Astrocyte of the cerebellum (primary cell): Measurements from ENCODE around the gene UTP11.

Experiments
- DNase-seq: peaks from one replicate; pipeline ENCODE4 v3.0.0-alpha.2; 2011; ENCODE audit warnings: low read depth
- H3K4me3 ChIP-seq: 2 replicates; pipeline ENCODE4 v1.5.1; 2011; ENCODE audit warnings: mild to moderate bottlenecking, low read depth, low read length, moderate library complexity
- in situ Hi-C: cut with HindIII; loops from 2 replicates; pipeline ENCODE4 v1.10.0; 2017; ENCODE audit warnings: low sequenced_read_pairs
- TF ChIP-seq, protein P1 (sequence below): IDR thresholded peaks from 2 replicates; pipeline ENCODE4 v1.5.1; 2012; ENCODE audit warnings: low read length, low read depth, moderate library complexity, mild to moderate bottlenecking; ENCODE audit errors: missing control alignments

The UTP11 gene

DNA sequence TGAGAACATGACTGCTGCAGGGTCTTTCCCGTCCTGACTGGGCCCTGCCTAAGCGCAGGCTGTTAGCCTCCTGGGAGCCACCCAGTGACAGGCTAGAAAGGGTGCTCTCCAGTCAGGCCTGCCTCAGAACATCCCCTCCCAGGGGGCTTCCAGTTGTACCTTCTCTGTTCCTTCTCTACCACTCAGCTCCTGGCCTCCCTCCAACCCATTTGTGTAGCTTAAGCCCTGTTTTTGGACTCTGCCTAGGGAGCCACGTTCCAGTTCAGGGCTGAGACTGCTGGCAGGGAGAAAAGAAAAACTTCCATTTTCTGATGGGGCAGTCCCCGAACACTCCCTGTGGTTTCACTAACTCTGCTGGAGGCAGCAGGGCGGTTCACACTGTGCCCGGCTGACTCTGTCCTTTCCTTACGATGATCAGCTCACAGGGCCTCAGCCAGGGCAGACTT, 49.4 kb downstream of the UTP11 start:
- TF ChIP-seq, protein P1, sequence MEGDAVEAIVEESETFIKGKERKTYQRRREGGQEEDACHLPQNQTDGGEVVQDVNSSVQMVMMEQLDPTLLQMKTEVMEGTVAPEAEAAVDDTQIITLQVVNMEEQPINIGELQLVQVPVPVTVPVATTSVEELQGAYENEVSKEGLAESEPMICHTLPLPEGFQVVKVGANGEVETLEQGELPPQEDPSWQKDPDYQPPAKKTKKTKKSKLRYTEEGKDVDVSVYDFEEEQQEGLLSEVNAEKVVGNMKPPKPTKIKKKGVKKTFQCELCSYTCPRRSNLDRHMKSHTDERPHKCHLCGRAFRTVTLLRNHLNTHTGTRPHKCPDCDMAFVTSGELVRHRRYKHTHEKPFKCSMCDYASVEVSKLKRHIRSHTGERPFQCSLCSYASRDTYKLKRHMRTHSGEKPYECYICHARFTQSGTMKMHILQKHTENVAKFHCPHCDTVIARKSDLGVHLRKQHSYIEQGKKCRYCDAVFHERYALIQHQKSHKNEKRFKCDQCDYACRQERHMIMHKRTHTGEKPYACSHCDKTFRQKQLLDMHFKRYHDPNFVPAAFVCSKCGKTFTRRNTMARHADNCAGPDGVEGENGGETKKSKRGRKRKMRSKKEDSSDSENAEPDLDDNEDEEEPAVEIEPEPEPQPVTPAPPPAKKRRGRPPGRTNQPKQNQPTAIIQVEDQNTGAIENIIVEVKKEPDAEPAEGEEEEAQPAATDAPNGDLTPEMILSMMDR: no peak
- no peak for DNase-seq
- in situ Hi-C loops: no loop called here
- no peak overlapping the region for H3K4me3 ChIP-seq

DNA sequence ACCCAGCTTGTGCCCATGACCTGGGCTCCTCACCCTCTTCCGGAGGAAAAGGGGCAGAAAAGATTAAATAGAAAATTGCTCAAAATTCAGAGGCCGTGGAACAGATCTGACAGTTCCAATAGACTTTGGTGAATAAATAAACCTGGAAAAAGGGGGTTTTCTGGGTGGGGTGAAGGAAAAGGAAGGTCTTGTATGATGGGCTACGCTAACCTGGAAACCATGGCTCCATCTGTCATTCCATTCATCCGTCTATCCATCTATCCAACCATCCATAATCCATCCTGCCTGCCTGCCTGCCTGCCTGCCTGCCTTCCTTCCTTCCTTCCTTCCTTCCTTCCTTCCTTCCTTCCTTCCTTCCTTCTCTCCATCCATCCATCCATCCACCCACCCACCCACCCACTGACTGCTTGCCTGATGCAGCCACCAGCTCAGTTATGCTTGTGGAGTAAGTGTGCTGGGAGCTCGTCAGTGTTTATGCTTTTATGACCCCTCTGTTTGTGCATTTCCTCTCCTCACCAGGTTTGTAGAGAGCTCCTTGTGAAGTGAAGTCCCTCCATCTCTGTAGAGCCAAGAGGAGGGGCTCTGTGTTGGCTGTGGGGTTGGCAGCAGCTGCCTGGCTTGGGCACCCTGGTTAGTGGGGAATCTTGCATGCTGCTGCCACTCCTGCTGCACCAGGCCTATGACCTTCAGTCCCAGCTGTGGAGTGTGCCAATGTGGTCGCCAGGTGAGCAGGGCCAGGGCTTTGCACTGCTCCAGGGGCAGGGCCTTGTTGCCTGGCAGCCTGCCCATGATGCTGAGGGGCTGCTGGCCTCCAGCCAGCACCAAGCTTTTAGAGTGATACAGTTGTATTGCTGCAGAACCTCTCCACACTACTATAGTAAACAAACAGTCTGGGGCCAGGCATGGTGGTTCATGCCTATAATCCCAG, 50.1 kb downstream of the UTP11 start:
- DNase-seq: no peak
- H3K4me3 ChIP-seq: no peak overlapping the region
- in situ Hi-C loops: no loop called here
- TF ChIP-seq, protein P1: no peak

DNA sequence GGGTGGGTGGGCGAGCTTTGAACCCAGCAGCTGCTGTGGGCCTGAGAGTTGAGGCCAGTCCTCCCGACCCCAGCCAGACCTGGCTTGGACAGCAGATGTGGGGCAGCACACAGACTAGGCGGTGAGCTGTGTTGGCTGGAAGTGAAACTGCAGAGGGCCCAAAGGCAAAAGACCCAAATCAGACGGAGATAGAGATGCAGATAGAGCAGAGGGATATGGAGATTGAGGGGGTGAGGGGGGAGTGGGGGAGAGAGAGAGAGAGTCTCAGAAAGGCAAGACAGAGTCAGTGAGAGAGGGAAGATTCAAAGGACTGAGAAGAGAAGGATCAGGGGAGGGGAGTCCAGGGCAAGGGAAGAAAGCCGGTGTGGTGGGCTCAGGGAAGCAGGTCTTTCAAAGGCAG, 51.1 kb downstream of the UTP11 start:
- TF ChIP-seq, protein P1: no peak
- in situ Hi-C loops: no loop called here
- no peak overlapping the region for H3K4me3 ChIP-seq
- DNase-seq: no peak

DNA sequence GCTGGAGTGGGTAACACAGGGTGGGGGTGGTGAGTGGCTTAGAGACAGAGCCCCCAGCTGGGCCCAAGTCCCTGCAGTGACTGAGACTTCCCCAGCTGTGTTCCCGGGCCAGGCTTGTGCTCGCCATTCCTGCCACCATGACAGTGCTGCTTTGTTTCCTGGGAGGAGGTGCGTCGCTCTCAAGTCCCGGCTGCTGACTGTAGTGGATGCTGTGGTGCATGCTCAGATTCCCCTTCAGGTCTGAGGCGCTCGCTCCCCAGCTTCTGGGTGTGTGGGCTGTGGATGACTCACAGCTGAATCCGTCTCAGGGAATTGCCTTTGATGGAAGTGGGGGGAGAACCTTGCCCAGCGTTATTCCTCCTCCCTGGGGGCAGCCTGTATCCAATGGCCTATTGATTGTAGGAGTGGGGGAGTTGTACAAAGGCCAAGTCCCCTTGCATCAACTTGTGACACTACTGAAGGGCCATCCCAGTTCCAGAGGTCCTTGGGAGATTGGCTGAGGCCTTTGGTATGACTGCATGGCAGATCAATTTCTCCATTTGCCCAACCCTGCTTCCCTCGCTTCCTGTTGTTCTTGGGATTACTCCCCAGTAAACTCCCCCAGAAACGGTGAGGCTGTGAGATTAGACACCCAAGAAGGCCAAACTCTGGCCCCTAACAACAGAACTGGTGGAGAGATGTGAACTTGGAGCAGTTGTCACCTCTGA, 51.8 kb downstream of the UTP11 start:
- TF ChIP-seq, protein P1: no peak
- in situ Hi-C loops: no loop called here
- no peak for DNase-seq
- no peak overlapping the region for H3K4me3 ChIP-seq

DNA sequence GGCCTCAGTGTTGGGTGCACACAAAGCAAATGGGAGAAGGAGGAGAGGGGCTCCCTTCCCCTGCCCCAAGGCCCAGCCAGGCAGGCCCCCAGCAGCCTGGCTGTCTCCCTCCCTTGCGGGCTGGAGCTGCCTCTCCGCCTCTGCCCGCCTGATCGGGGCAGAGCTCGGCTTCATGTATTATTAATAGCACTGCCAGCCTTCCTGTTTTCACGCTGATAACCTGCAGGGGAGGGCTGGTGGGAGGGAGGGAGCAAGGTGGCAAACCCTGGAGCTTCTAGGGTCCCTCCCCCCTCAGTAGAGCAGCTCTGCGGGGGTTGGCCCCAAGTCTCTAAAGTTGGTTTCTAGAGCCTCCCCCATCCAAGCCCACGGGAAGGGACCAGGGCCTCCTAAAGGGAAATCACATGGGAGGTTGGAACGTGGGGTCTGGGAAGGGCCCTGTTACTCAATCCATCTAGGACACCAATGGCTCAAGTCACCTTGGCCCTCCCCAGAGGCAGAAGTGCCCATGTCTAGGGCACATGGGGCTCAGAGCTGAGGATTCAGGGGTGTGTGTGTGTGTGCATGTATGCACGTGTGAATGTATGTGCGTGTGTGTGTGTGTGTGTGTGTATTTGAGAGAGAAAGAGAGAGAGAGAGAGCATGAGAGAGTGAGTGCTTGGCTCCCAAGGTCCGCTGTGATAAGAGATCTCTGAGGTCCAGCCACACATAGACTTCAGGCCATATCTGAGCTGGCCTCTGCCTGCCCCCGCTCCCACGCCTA, 55.9 kb downstream of the UTP11 start:
- no peak overlapping the region for H3K4me3 ChIP-seq
- no peak for DNase-seq
- TF ChIP-seq, protein P1: no peak
- in situ Hi-C loops: no loop called here

DNA sequence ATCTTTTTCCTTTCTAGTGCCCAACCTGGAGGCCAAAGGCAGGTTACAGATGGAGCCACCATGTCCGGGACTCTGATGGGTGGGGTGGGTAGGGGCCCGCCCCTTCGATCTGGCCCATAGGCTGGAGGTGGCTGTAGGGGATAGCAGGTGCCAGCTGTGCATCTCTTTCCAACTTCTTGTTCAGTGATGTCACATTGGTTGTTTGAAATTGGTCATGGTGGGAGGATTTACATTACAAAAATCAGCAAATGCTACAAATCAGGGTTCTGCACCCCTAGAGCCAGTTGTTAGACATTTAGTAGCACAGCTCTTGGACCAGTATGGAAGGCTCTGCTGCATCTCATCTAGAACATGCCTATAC, 56.4 kb downstream of the UTP11 start:
- H3K4me3 ChIP-seq: no peak overlapping the region
- no peak for DNase-seq
- TF ChIP-seq, protein P1: no peak
- in situ Hi-C loops: no loop called here
